Gastroesophageal sphincter (tissue), 4 donors: Measurements from ENCODE around the gene PRKN. TPM values are rescaled to one million over a fixed set of nuclear protein-coding genes. Genes with fewer than 3 reads are reported as not detected.

Source experiments
- ATAC-seq: fragments of 150-250 bp; one replicate; pipeline ENCODE4 v1.9.1; 2016; ENCODE audit warnings: mild to moderate bottlenecking, moderate library complexity
- H3K27ac ChIP-seq, 4 donors: fragments of 200-600 bp; sonication (generic) in 3 of 4; 1 replicate in 3 of 4; 2 replicates in 1 of 4; pipeline ENCODE4 v1.5.1; 2016 to 2019
- H3K27me3 ChIP-seq: fragments of 200-600 bp; sonication (generic); one replicate; pipeline ENCODE4 v1.5.1; 2019
- H3K36me3 ChIP-seq, 2 donors: fragments of 200-600 bp; sonication (generic); one replicate each; pipeline ENCODE4 v1.5.1; 2019; ENCODE audit warnings: control low read depth in 1 of 2
- H3K4me1 ChIP-seq, 3 donors: fragments of 200-600 bp; sonication (generic); 1 replicate in 2 of 3; 2 replicates in 1 of 3; pipeline ENCODE4 v1.5.1; 2016 to 2019; ENCODE audit warnings: control low read depth in 2 of 3
- H3K4me3 ChIP-seq, 2 donors: fragments of 200-600 bp; sonication (generic); one replicate each; pipeline ENCODE4 v1.5.1; 2019; ENCODE audit warnings: mild to moderate bottlenecking in 1 of 2, moderate library complexity in 1 of 2
- H3K9me3 ChIP-seq, 3 donors: fragments of 200-600 bp; sonication (generic); one replicate each; pipeline ENCODE4 v1.5.1; 2017 to 2019; ENCODE audit warnings: control low read depth in 2 of 3
- EP300 ChIP-seq: sonication (generic); formaldehyde crosslinking; IDR thresholded peaks from one replicate; pipeline ENCODE4 v1.6.1; 2017; ENCODE audit warnings: antibody characterized with exemption, mild to moderate bottlenecking
- POLR2A ChIP-seq, 2 donors: fragments of 450-650 bp; IDR thresholded peaks; one replicate each; pipeline ENCODE4 v1.6.1; 2017; ENCODE audit warnings: antibody characterized with exemption in 2 of 2, mild to moderate bottlenecking in 2 of 2, moderate library complexity in 1 of 2
- POLR2AphosphoS5 ChIP-seq: sonication (generic); formaldehyde crosslinking; IDR thresholded peaks from one replicate; pipeline ENCODE4 v1.6.1; 2017; ENCODE audit warnings: antibody characterized with exemption
- WGBS, 2 donors: methylation state at CpG; one replicate each; pipeline ENCODE4 v1.1.5; 2018; ENCODE audit warnings: low coverage in 1 of 2; 5-methylcytosine and 5-hydroxymethylcytosine counted together
- total RNA-seq, 4 donors: library from RNA; depleted of rRNA; stranded (reverse); fragments of >200 nt; gene quantifications; one replicate each; pipeline ENCODE4 v1.1.0, GENCODE V29; 2016
- TF ChIP-seq, protein P1 (sequence below), 4 experiments: fragments of 200-600 bp in 2 of 4; fragments of 450-650 bp in 2 of 4; sonication (generic) in 1 of 4; IDR thresholded peaks; one replicate each; pipeline ENCODE4 v1.5.1; 2017 to 2019; ENCODE audit warnings: antibody characterized with exemption in 4 of 4, mild to moderate bottlenecking in 2 of 4, moderate library complexity in 2 of 4

The PRKN gene
- total RNA-seq, 4 donors from 2014 or later: 8.4 to 58.6 (median 25.8) TPM

DNA sequence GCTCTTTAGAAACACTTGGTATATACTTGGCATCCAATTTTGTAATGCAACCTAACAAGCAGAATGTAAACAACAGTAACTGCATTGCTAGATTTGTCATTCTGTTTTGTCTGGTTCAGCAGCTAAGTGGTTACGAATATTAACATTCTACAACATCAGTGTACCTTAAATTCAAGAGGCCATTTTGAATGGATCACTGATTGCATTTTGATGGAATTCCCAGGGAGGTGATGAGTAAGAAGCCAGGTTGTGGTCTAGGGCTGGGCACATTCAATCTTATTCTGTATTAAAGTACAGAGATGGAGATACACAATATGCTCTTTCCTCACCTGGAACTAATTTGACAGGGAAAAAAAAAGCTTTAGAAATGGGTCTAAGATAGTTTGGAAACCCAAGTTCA is 483.5 kb downstream of the PRKN start:
- 100% methylated on average over 1 of the region's 1 CpG for WGBS, 2 donors
- no peaks in the 10 kb centered on the region for H3K27me3 ChIP-seq
- no peak overlapping the region for H3K4me3 ChIP-seq
- H3K9me3 ChIP-seq: no peaks in the 10 kb centered on the region
- H3K4me1 ChIP-seq: no peaks in the 10 kb centered on the region
- H3K27ac ChIP-seq: no peak overlapping the region
- TF ChIP-seq EP300 (no peak), POLR2AphosphoS5 (no peak), POLR2A (IDR thresholded peaks at IDR 0.05) (no peak)
- TF ChIP-seq, protein P1, sequence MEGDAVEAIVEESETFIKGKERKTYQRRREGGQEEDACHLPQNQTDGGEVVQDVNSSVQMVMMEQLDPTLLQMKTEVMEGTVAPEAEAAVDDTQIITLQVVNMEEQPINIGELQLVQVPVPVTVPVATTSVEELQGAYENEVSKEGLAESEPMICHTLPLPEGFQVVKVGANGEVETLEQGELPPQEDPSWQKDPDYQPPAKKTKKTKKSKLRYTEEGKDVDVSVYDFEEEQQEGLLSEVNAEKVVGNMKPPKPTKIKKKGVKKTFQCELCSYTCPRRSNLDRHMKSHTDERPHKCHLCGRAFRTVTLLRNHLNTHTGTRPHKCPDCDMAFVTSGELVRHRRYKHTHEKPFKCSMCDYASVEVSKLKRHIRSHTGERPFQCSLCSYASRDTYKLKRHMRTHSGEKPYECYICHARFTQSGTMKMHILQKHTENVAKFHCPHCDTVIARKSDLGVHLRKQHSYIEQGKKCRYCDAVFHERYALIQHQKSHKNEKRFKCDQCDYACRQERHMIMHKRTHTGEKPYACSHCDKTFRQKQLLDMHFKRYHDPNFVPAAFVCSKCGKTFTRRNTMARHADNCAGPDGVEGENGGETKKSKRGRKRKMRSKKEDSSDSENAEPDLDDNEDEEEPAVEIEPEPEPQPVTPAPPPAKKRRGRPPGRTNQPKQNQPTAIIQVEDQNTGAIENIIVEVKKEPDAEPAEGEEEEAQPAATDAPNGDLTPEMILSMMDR (IDR thresholded peaks at IDR 0.05): no peak
- H3K36me3 ChIP-seq: no peaks in the 10 kb centered on the region
- no peak for ATAC-seq

DNA sequence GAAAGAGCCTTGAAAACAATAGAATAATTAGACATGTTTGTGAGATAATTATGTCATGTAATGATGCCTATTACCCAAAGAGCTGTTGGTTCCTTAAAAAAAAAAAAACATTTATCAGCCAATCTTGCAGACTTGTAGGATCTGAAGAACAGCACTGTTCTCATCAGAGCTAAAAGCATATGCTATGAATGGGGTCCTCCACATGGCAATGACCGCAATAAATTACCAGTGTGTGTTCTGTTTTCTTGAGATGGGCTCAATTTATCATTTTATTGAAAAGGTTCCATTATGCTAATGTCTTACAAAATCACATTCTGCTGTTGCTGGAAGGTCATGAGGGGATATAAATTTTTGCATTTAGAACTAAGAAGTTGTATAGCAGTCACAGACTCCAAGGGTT is 484.7 kb downstream of the PRKN start:
- Histone ChIP-seq H3K27me3 (no peaks in the 10 kb centered on the region), H3K27ac (no peak overlapping the region), H3K4me3 (no peak overlapping the region), H3K36me3 (no peaks in the 10 kb centered on the region), H3K4me1 (no peaks in the 10 kb centered on the region), H3K9me3 (no peaks in the 10 kb centered on the region)
- ATAC-seq: no peak
- TF ChIP-seq EP300: no peak
- TF ChIP-seq, protein P1 (IDR thresholded peaks at IDR 0.05): no peak
- no peak for TF ChIP-seq POLR2AphosphoS5
- no peak for TF ChIP-seq POLR2A (IDR thresholded peaks at IDR 0.05)
- WGBS, 2 donors: 88 to 100% methylated on average over 1 of the region's 1 CpG

DNA sequence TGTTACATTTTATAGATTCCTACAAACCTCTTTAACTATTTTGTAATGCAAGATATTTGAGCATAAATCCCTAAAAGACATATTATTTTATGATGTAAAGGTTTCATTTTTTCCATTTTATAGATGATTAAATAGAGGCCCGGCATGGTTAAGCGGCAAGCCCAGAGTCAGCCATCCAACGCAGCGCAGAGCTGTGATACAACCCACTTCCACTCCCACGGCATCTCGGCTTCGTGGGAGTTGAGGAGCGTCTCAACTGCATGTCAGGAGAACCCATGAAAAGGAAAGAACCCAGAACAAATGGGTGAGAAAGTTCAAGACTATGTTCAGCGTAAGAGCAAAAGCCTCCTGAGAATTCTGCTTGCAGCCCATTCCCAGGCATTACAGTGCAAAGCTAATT is 488.2 kb downstream of the PRKN start:
- H3K4me1 ChIP-seq: no peaks in the 10 kb centered on the region
- no peak overlapping the region for H3K27ac ChIP-seq
- H3K27me3 ChIP-seq: no peaks in the 10 kb centered on the region
- ATAC-seq: no peak
- WGBS, 2 donors: 97% methylated on average over 7 to 8 of the region's 9 CpGs
- H3K36me3 ChIP-seq: no peaks in the 10 kb centered on the region
- H3K4me3 ChIP-seq: no peak overlapping the region
- TF ChIP-seq POLR2A (IDR thresholded peaks at IDR 0.05) (no peak), POLR2AphosphoS5 (no peak), EP300 (no peak)
- TF ChIP-seq, protein P1 (IDR thresholded peaks at IDR 0.05): no peak
- H3K9me3 ChIP-seq: no peaks in the 10 kb centered on the region

DNA sequence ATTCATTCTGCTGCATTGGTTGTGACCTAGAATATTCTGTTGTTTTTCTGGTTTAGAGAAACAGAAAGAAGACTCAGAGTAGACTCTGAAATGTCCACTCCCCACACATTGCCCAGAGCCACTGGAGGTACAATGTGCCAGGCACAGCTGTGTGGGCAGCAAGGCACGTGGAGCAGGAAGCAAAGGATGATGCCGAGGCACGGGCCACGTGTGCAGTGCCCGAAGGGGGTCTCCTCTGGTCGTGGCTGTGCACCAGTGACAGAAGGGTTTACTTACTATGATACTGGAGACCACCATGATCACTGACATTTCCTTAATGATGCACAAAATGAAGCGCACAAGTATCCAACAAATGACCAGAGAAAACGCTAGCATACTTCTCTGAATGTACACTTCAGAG is 488.9 kb downstream of the PRKN start:
- H3K4me3 ChIP-seq: no peak overlapping the region

DNA sequence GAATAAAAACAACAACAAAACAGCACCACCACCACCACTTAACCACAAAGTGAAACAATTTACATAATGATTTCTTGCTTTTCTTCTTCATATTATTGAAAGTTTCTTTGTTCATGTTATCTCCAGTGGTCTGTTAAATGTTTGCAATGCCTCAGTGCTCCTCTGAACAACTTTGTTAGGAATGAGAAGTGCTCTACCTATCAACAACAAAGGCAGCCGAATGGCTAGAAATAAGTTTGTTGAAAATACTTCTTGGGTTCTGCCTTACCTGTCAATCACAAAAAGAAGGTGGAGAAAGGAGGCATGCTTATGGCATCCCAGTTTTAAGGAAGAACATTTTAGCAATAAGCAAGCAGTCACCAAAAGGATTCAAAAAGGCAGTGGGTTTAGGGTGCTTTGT is 490.2 kb downstream of the PRKN start:
- WGBS, 2 donors: 69 to 73% methylated on average over 1 of the region's 1 CpG
- H3K36me3 ChIP-seq: no peaks in the 10 kb centered on the region
- no peaks in the 10 kb centered on the region for H3K4me1 ChIP-seq
- no peaks in the 10 kb centered on the region for H3K9me3 ChIP-seq
- H3K27ac ChIP-seq: no peak overlapping the region
- no peak overlapping the region for H3K4me3 ChIP-seq
- H3K27me3 ChIP-seq: no peaks in the 10 kb centered on the region
- no peak for ATAC-seq
- no peak for TF ChIP-seq POLR2A (IDR thresholded peaks at IDR 0.05)
- no peak for TF ChIP-seq POLR2AphosphoS5
- TF ChIP-seq EP300: no peak
- TF ChIP-seq, protein P1 (IDR thresholded peaks at IDR 0.05): no peak

More for the DNA sequence above, 488.9 kb downstream of the PRKN start:
- H3K27ac ChIP-seq: no peak overlapping the region
- H3K9me3 ChIP-seq: no peaks in the 10 kb centered on the region
- TF ChIP-seq POLR2A (IDR thresholded peaks at IDR 0.05) (no peak), POLR2AphosphoS5 (no peak)
- TF ChIP-seq, protein P1 (IDR thresholded peaks at IDR 0.05): no peak
- H3K27me3 ChIP-seq: no peaks in the 10 kb centered on the region
- no peaks in the 10 kb centered on the region for H3K4me1 ChIP-seq
- ATAC-seq: no peak
- H3K36me3 ChIP-seq: no peaks in the 10 kb centered on the region
- 83 to 85% methylated on average over 5 to 8 of the region's 8 CpGs for WGBS, 2 donors
